DMS53 (cell line): ENCODE results near the gene PIKFYVE.
"Not testable (repeated sequence)": the region's sequence is repeated elsewhere in the genome, so short reads cannot be mapped to it uniquely, and the experiment has no call there.

Experiments
- DNase-seq: peaks from one replicate; lab custom pipeline; 2025; lab: John Stamatoyannopoulos, UW

PIKFYVE gene

DNA sequence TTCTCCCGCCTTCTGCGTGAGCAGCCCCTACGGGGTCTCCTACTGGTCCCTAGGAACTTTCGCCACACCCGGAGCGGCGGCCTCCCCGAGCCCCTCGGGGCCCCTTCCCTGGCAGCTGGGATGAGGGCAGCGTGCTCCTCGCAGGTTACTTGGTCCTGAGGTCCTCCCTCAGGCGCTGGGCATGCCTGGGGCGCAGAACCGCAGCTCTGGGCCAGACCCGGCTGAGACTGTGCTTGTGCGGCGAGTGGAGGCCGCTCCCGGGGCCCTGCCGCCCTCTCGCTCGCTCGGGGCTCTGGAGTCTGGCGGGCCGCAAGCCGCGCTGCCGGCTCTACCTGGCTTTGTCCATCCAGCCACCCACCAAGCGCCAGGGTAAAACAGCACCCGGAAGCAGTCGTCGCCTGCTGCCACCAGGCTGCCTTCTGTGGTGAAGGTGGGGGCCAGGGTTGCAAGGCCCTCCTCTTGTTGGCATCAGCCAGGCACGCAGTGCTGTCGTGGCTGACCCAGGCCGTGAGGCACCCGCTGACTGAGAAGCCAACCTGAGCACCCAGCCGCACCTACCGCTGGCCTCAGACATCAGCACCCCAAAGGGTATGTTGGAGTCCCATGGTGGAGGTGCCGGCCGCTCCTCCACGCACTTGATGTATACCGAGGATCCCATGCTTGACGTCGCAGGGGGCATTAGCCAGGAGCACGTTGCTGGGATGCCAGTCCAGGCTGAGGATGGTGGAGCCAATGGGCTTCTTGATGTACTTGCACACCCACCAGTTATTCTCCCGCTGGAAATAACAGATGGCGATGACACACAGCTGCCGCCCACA lies 94.4 kb downstream of the PIKFYVE start:
- no peak for DNase-seq

DNA sequence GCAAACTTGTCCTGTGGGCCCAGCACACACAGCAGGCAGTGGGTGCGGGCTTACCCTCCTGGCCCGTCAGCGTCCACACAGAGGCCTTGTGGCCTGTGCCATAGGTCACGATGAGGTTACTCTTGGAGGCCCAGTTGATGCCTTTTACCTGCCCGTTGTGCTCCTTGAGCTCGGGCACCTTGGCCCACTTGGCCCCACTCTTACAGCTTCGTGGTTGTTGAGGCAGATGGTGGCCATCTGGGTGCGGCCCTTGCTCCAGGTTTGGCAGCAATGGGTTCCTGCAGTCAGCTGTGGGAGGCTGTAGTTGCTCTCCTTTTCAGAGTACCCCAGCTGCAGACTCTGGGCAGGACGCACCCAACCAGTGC lies 95.0 kb downstream of the PIKFYVE start:
- no peak for DNase-seq

GRCh38 chr2:208363485-208363884 lies 97.4 kb downstream of the PIKFYVE start:
- no peak for DNase-seq

DNA sequence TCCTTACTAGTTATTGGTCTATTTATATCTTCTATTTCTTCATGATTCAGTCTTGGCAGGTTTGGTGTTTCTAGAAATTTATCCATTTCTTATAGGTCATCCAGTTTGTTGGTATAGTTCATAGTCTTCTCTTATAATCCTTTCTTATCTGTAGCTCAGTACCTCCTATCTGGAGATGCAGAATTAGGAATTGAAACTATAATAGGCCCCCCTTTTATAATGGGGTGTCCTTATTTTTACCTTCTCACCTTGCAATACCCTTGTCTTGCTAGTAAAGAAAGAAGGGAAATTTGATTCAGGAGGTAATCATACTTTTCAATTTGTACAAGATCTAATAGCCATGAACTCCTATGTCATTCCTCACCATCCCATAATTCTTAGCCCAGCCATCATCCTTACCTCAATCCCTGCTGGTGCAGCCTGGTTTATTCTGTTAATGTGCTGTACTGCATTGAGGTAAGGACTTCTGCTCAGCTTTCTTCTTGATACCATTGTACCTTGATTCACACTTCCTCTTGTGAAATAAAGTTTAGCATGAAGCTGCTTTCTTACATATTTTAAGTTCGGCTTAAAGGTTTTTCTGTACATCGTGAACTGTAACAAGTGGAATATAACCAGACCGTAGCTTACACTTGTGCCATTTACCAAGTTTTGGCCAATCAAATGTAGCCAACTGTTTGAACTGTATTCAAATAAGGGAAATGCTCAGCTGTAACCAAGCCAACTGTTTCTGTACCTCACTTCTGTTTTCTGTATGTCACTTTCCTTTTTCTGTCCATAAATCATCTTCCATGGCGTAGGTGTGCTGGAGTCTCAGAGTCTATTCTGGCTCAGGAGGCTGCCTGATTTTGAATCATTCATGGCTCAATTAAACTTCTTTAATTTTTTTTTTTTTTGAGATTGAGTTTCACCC lies 100.4 kb downstream of the PIKFYVE start:
- DNase-seq = no peak

- DNase-seq = no peak
These were observed 103.0 kb downstream of the PIKFYVE start for GRCh38 chr2:208369091-208369490.

DNA sequence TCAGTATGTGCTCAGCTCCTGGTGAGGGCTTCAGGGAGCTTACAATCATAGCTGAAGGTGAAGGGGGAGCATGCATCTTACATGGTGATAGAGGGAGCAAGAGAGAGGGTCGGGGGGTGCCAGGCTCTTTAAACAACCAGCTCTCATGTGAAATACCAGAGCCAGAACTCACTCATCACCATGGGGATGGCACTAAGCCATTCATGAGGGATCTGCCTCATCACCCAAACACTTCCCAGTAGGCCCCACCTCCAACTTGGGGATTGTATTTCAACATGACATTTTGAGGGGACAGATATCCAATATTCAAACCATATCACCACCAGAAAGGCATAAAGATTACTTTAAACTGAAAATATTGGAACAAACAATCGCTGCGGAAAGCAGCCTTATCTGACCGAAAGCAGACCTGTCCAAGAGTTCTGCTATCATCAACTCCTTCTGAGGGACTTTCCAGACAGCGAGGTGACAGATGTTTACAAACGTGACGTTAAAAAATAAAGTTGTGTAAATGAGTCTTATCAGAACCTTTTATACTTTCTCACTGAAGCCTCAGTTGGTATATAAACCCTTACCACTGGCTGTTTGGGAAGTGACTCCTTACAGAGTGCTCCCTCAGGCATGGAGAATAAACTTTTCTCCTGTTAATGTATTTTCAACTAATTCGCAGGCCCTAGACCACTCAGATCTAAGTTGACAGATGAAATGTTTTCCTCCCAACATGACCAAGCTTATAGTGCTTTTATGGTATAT lies 105.0 kb downstream of the PIKFYVE start:
- DNase-seq = no peak

DNA sequence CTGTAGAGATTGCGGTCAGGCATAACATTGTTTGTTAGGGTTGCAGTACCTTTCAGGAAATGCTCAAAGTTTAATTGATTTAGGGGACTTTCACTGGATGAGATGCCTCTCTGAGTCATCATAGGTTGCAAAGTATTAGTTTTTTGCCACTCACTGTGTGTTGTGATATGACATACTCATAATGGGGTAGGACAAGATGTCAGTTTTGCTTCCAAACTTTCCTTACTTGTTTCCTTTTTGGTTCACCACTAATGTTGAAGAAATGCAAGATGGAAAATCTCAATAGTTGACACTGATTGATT lies 105.5 kb downstream of the PIKFYVE start:
- peak; percentile 17 for DNase-seq

GRCh38 chr2:208373460-208374089 lies 107.5 kb downstream of the PIKFYVE start:
- DNase-seq = peak; percentile 73

DNA sequence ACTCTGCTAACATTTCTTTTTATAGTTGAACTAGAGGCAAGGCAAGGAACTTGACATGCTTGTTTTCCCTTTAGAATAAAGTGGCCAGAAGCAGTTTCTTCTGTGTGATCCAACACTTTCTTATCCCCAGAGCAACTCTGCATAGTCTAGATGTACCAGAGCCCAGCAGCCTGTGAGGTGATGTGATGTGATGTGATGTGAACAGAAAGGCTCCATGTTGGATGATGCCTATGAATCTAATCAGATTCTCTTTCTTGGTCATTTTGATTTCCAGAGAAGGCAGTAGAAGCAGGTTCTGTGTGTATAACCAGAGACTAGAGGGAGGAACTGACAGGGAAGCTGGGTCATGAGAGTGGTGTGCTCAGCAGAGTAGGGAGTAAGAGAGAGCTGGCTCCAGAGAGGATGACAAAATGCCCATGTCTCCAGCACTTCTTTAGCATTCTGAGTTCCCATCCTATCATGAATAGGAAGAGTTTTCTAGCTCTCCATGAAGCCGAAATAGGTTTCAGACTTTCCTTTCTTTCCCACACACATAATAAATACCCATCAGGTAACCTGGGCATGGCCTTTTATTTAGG lies 109.5 kb downstream of the PIKFYVE start:
- no peak for DNase-seq

DNA sequence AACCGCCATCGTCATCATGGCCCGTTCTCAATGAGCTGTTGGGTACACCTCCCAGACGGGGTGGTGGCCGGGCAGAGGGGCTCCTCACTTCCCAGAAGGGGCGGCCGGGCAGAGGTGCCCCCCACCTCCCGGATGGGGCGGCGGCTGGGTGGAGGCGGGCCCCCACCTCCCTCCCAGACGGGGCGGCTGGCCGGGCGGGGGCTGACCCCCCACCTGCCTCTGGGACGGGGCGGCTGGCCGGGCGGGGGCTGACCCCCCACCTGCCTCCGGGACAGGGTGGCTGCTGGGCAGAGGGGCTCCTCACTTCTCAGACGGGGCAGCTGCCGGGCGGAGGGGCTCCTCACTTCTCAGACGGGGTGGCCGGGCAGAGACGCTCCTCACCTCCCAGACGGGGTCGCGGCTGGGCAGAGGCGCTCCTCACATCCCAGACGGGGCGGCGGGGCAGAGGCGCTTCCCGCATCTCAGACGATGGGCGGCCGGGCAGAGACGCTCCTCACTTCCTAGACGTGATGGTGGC lies 111.3 kb downstream of the PIKFYVE start:
- not testable (repeated sequence) for DNase-seq

GRCh38 chr2:208379192-208379591 lies 113.1 kb downstream of the PIKFYVE start:
- no peak for DNase-seq

DNA sequence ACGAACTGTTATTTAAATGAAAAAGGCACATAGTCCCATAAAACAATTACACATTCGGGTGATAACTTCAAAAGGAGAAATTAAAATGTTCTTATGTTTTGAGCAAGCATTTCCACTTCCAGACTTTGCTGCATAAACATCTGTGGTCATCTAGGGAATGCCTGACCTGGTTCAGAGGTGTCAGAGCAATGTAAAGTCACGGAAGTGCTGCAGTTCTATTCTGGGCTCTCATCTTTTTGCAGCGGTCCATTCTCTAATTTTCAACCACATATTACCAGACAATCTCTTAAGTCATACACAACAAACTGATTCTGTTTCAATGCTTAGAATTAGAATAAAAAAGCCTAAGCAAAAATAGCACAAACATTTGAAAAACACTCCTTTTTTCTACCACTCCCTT lies 118.6 kb downstream of the PIKFYVE start:
- DNase-seq = no peak

GRCh38 chr2:208386541-208386940 lies 120.5 kb downstream of the PIKFYVE start:
- no peak for DNase-seq

GRCh38 chr2:208389940-208390339 lies 123.9 kb downstream of the PIKFYVE start:
- no peak for DNase-seq

DNA sequence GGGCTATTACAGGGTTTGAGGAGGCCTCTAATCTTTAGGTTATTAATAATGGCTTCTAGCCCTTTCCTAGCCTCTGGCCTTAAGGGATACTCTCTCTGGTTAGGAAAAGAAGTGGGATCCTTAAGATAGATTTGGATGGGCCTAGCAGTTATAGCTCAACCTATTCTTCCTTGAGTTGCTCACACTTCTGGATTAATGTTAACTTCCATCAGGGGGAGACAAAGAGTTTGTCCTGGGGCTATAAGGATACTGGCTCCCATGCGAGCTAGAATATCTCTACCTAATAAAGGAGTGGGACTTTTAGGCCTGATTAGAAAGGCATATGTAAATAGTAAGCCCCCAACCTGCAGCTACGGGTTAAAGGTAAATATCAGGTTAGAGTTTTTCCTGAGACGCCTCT lies 126.2 kb downstream of the PIKFYVE start:
- DNase-seq = peak; percentile 23

DNA sequence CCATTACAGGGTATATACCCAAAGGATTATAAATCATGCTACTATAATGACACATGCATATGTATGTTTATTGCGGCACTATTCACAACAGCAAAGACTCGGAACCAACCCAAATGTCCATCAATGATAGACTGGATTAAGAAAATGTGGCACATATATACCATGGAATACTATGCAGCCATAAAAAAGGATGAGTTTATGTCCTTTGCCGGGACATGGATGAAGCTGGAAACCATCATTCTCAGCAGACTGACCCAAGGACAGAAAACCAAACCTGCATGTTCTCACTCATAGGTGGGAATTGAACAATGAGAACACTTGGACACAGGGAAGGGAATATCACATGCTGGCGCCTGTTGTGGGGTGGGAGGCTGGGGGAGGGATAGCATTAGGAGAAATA lies 130.7 kb downstream of the PIKFYVE start:
- not testable (repeated sequence) for DNase-seq

DNA sequence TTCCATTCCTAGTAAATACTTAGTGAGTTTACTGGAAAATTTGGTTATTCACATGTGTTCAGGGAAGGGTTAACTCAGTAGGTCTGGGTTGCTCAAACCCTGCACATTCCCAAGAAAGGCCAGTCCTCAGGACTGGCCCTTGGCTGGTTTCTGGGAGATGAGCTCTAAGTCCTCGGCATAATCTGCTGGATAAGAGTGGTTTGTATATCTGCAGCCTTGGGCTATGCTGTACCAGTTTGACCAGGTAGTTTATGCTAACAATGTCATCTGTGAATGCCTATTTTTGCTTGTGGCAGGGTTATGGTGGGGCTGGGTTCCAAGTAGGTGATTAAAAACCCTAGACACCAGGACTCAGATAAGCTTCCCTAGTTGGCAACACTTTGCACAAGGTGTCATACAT lies 133.1 kb downstream of the PIKFYVE start:
- DNase-seq = no peak

DNA sequence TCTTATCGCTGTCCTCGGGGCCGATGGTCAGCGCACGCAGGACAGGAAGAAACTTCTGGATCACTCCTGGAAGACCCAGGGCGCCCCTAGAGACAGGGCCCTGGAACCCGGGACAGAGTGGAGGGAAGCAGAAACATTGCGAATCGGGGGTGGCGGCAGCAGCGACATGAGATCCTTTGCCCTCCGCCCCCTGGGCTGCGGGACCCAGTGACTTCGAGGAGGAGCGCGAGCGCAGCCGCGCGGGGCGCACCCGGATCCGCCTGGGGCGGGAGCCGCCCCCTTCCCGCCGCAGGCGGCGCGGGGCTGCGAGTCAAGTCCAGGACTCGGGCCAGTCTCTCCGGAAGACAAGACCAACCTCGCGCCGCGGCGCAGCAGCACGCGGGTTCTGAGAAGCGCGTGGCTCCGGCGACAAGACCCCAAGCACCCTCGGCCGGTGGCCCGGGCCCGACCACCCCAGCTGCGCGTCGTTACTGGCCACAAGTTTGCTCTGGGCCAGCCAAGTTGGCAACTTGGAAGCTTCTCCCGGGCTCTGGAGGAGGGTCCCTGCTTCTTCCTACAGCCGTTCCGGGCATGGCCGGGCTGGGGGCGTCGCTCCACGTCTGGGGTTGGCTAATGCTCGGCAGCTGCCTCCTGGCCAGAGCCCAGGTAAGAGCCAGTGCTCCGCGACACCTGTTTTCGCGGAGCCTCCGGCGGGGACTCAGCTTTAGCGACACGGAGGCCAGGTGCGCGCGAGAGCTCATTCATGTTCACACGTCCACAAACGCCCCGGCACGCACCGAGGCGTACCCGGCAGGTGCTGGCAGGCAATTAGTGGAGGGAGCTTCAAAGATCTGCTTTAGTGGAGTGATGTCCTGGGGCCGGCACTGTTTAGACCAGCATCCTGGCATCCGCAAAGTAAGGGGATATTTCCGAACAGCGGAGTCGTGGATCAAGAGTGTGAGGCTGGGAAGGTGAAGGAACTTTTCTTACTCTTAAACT lies 140.7 kb downstream of the PIKFYVE start, which contains the start of gene PTH2R:
TSS of gene PTH2R (plus strand) at position 319 of the 978 bp plus-strand sequence. CDS start at position 571, 252 bp downstream.
- DNase-seq = peak; percentile 94

- DNase-seq = peak; percentile 85
These were observed 141.6 kb downstream of the PIKFYVE start for GRCh38 chr2:208407667-208408066.
